HG02973 (cell line): ENCODE data around the gene SPCS1.
"Not testable (repeated sequence)": the region's sequence is repeated elsewhere in the genome, so short reads cannot be mapped to it uniquely, and the experiment has no call there.

Experiments used
- ATAC-seq: cut with Tn5 transposase; IDR thresholded peaks from one replicate; pipeline ENCODE4 v1.9.1; 2021; ENCODE audit warnings: moderate library complexity; ENCODE audit not compliant: unreplicated experiment

SPCS1 gene

GRCh38 chr3:52728753-52729152 lies 22.8 kb downstream of the SPCS1 start:
- not testable (repeated sequence) for ATAC-seq

GRCh38 chr3:52730681-52731080 lies 24.8 kb downstream of the SPCS1 start:
- no peak for ATAC-seq

- no peak for ATAC-seq
Measured at GRCh38 chr3:52731590-52731989, 25.7 kb downstream of the SPCS1 start.

GRCh38 chr3:52733256-52733891 lies 27.5 kb downstream of the SPCS1 start:
- no peak for ATAC-seq

- ATAC-seq: no peak
Measured at GRCh38 chr3:52739730-52740129, 33.8 kb downstream of the SPCS1 start.

GRCh38 chr3:52742418-52743041 lies 36.6 kb downstream of the SPCS1 start:
- ATAC-seq: no peak

- ATAC-seq: no peak
Measured at GRCh38 chr3:52743152-52743551, 37.2 kb downstream of the SPCS1 start.

- ATAC-seq: no peak
Measured at GRCh38 chr3:52743721-52744120, 37.8 kb downstream of the SPCS1 start.

- ATAC-seq: no peak
Measured at GRCh38 chr3:52752045-52752660, 46.2 kb downstream of the SPCS1 start.

GRCh38 chr3:52754373-52754772 lies 48.5 kb downstream of the SPCS1 start:
- no peak for ATAC-seq

- ATAC-seq: no peak
Measured at GRCh38 chr3:52756141-52756540, 50.2 kb downstream of the SPCS1 start.
